ENCODE results near the gene MAGEC3.

Gene MAGEC3

DNA sequence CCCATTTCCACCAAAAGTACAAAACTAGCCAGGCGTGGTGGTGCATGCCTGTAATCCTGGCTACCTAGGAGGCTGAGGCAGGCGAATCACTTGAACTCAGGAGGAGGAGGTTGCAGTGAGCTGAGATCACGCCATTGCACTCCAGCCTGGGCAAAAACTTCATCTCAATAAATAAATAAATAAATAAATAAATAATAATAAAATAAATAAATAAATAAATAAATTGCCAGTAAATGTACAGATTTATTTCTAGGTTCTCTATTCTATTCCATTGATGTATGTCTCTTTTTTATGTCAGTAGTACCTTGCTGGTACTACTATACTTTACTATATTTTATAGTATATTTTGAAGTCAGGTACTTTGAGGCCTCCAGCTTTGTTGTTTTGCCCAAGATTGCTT, 109.2 kb downstream of the MAGEC3 start:
- DNase-seq: no peak
